Breast epithelium (tissue), 3 donors: ENCODE data around the gene RIPK3.
"Not testable (repeated sequence)": the region's sequence is repeated elsewhere in the genome, so short reads cannot be mapped to it uniquely, and the experiment has no call there.

Experiments
- POLR2A ChIP-seq: fragments of 450-650 bp; IDR thresholded peaks from one replicate; pipeline ENCODE4 v1.6.1; 2016; ENCODE audit warnings: antibody characterized with exemption, mild to moderate bottlenecking, moderate library complexity
- POLR2AphosphoS5 ChIP-seq, 3 donors: sonication (generic); formaldehyde crosslinking; IDR thresholded peaks; one replicate each; pipeline ENCODE4 v1.6.1; 2017; ENCODE audit warnings: antibody characterized with exemption in 3 of 3
- TF ChIP-seq, protein P1 (sequence below), 3 donors: fragments of 450-650 bp; IDR thresholded peaks; one replicate each; pipeline ENCODE4 v1.5.1; 2016 to 2017; ENCODE audit warnings: antibody characterized with exemption in 3 of 3, mild to moderate bottlenecking in 3 of 3, moderate library complexity in 3 of 3

DNA sequence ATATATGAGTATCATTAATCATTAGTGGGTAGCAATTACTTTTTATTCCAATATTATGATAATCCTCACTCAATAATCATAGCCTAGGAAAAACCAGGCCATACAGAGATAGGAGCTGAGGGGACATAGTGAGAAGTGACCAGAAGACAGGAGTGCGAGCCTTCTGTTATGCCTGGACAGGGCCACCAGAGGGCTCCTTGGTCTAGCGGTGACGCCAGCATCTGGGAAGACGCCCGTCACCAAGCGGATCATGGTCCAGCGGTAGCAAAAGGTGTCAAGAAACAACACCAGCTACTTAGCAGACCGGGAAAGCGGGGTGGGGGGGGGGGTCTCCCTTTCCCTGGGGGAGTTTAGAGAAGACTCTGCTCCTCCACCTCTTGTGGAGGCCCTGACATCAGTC lies 11.9 kb downstream of the RIPK3 start:
- TF ChIP-seq, protein P1, sequence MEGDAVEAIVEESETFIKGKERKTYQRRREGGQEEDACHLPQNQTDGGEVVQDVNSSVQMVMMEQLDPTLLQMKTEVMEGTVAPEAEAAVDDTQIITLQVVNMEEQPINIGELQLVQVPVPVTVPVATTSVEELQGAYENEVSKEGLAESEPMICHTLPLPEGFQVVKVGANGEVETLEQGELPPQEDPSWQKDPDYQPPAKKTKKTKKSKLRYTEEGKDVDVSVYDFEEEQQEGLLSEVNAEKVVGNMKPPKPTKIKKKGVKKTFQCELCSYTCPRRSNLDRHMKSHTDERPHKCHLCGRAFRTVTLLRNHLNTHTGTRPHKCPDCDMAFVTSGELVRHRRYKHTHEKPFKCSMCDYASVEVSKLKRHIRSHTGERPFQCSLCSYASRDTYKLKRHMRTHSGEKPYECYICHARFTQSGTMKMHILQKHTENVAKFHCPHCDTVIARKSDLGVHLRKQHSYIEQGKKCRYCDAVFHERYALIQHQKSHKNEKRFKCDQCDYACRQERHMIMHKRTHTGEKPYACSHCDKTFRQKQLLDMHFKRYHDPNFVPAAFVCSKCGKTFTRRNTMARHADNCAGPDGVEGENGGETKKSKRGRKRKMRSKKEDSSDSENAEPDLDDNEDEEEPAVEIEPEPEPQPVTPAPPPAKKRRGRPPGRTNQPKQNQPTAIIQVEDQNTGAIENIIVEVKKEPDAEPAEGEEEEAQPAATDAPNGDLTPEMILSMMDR (IDR thresholded peaks at IDR 0.05), result peak in 2 of 3 donors; percentile 60 to 62
- TF ChIP-seq POLR2A; POLR2AphosphoS5 (IDR thresholded peaks at IDR 0.05): not testable (repeated sequence)
